GM19395 (cell line): ENCODE measurements around the gene RPL21.

Experiments
- ATAC-seq: cut with Tn5 transposase; IDR thresholded peaks from one replicate; pipeline ENCODE4 v1.9.1; 2021; ENCODE audit warnings: mild to moderate bottlenecking, moderate library complexity; ENCODE audit not compliant: unreplicated experiment

The RPL21 gene

DNA sequence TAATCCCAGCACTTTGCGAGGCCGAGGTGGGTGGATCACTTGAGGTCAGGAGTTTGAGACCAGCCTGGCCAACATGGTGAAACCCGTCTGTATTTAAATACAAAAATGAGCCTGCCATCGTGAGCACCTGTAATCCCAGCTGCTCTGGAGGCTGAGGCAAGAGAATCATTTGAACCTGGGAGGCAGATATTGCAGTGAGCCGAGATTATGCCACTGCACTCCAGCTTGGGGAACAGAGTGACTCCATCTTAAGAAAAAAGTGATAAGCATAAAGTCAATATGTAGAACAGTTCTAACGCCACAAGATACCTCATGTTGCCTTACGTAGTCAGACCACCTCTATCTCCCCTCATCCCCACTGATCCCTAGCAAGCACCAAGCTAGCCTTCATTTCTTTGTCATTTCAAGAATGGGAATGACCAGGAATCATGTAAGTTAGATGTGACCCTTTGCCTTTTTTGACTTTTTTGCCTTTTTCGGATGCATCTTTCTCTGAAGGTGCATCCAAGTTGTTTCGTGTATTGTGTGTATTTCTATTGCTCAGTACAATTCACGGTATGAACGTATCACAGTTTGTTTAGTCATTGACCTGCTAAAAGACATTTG lies 6.4 kb downstream of the RPL21 start:
- ATAC-seq, result no peak

DNA sequence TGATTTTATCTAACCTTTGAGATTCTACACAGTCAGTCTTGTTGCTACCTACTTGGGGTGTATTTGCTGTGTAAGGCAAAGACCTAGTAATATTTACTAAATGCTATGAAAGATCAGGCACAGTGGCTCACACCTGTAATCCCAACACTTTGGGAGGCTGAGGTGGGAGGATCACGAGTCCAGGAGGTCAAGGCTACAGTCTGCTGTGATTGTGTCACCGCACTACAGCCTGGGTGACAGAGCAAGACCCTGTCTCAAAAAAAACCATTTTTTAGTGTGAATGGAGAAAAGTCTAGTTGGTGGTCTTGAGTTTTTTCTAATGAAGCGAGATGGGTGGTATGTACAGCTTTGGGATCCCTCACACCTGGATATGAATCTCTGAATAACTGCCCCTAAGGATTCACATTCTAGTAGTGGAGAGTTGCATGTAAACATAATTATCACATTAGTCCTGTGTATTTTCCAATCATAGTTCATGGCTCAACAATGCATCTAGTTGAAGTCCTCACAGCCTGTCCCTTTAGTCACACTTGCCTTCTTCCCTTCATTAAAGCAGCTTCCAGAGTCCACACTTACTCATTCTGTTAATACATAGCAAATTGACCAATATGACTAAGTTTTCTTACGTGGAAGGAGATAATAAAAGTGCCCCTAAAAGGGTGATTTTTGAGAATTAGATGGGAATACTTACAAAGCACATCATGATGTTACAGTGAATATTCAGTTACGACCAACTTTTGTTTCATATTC lies 7.5 kb downstream of the RPL21 start:
- no peak for ATAC-seq

DNA sequence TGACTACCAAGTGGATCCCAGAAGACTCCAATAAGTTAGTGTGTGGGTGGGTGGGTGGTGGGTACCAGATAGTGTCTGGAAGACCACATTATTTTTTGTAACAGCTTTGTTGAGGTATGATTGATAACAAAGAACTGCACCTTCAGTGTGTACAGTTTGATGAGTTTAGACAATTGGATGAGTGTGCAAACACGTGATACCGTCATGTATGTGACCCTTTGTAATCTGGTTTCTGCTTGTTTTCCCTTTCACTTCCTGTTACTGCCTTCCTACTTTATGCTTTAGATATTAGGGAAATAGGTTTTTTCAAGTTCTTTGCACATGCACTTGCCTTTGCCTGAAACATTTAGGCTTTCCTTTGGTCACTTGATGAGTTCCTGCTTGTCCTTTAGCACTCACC lies 8.5 kb downstream of the RPL21 start:
- ATAC-seq, result no peak

DNA sequence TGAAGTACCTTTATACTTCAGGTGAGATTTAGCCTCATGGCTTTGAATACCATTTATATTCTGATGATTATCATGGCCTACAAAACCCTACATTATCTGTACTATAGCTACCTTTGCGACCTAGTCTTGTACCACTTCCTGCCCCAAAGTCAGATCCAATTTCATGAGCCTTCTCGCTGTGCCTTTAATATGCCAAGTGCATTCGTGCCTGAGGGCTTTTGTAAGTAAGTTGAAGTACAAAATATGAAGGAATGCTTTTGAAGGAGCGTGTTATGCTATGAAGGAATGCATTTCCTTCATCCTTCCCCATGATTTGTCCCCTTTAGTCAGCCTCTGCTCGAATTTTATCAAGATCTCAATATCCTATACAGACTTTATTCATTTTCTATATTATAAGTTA lies 10.0 kb downstream of the RPL21 start:
- ATAC-seq, result no peak

DNA sequence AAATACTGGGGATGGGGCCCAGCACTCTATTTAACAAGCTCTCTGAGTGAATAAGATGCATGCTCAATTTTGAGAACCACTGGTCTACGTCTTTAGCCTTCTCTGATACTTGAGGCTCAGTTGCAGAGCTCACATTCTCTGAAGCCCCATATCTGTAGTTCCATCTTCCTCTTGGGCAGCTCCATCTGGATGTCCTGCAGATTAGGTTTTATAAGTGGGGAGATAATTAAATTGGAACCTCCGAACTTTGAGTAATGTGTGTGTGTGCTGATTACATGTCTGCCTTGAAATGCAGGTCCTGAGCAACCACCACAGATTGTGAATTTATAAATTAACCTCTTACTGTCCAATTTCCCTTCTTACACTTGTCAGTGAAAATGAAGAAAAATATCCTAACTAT lies 12.1 kb downstream of the RPL21 start:
- no peak for ATAC-seq

DNA sequence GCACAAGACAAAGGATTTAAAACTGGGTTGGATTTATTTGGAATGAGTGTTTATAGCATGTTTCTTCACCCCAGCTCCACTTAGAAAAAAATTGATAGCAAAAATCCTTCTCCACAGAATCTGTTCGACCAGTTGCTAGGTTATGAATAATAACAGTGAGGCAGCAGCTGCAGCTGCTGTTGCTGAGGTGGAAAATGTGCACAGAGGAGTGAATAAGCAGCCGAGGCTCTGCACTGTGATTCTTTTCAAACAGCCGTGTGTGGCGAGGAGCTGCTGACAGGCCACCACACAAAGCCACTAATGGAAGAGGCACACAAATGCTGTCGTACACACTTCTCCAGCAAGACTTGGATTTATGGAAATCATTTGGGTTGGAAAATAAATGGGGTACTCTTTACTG lies 12.8 kb downstream of the RPL21 start:
- ATAC-seq, result no peak

DNA sequence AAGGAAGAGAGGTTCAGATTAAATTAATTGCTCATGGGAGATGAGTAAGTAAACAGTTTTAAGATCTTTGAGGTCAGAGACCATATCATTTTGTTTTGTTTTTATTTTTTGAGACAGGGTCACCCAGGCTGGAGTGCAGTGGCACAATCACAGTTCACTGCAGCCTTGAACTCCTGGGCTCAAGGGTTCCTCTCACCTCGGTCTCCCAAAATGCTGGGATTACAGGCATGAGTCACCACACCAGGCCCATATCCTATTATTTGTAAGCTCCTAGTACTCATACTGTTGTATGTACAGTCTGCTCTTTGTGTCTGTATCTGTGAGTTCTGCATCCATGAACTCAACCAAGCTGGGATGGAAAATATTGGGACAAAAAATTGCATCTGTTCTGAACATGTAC lies 13.3 kb downstream of the RPL21 start:
- ATAC-seq, result no peak

DNA sequence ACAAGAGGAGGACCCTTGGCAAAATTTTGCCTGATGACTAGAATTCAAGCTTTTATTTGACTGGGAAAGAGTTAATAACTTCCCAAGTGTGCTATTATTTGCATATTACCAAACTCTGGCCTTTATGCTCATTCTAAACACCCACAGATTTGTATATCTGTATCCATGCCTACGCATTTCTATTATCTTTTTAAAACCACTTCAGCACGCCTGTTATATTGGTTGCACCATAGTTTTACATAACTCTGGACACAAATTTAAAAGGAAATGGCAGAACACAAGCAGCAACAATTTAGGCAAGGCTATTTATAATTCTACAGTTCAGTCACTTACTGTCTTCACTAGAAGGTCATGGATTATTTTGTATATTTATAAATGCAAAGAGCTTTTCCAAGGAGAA lies 15.6 kb downstream of the RPL21 start:
- no peak for ATAC-seq

DNA sequence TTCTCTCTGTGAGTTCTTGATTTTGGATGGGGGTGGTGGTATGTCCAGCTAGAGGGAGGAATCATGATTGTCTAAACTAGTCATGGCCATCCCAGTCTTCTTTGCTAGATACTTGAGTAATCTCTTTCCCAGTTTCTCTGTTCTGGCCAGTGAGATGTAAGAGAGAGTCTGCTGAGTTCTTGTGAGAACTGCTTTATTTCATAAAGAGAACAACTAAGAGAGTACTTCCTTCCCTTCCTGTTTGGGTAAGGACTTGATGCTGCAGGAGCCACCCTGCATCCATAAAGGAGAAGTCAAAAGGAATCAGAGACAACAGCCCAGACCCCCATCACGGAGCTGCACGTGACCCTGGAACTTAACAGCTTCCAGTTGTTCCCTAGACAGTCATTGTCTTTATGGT lies 16.2 kb downstream of the RPL21 start:
- no peak for ATAC-seq

DNA sequence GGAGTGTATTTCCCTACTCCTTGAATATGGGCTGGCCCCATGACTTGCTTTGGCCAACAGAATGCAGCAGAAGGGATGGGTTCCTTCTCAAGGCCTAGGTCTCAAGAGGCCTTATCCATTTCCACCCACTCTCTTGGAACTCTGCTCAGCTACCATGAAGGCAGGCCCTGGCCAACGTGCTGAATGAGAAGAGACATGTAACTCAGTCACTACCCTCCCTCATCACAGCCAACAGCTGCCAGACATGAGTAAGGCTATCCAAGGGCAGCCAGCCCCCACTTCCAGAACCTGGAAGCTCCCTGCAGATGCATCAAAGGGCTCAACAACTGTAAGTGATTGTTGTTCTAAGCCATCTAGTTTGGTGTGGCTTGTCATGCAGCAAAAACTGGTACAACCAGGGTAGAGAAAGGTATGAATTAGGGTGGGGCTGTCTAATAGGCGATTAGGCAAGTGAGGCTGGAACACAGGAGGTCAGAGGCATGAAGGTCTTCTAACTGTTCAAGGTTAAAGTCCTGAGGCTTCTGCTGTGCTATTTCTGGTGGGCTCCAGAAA lies 17.8 kb downstream of the RPL21 start:
- ATAC-seq, result no peak

DNA sequence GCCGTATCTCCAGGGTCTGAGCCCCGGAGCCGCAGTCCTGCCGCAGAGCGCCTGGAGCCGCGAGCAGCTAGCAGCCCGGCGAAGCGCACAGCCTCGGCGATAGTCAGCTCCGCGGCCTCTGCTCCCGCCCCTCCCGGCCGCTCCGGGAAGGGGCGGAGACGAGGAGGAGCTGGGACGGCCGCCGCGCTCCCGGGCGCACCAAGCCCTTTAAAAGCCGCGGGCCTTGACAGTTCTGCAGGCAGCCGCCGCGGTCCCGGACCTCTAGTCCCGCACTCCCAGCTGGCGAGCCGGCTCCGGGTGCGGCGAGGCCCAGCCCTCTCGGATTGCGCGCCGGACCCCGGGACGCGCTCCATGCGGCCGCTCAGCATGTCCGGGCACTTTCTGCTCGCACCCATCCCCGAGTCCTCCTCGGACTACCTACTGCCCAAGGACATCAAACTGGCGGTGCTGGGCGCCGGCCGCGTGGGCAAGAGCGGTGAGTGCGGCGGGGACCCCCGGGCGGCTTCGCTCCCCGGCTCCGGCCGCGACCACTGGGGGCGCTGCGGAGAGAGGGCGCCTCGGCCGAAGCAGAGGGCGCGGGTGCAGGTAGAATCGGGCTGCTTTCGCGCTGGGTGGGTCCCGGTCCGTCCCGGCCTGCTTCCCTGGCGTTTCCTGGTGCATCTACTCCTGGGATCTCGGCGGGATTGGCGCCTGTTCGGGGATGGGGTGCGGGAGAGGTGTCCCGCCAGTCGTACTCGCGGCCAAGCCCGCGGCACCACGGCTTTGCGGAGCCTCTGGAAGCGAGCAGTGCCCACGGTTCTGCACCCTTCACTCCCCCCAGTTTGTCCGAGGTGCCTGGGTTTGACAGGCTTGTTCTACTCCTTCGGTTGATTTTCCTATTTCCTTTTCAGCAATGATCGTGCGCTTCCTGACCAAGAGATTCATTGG lies 19.5 kb downstream of the RPL21 start, which contains the start of gene RASL11A:
Gene RASL11A, plus strand, starts transcription at position 237 of the 927 bp plus-strand sequence. Its CDS starts 115 bp downstream, at position 352.
- peak; percentile 86 for ATAC-seq

DNA sequence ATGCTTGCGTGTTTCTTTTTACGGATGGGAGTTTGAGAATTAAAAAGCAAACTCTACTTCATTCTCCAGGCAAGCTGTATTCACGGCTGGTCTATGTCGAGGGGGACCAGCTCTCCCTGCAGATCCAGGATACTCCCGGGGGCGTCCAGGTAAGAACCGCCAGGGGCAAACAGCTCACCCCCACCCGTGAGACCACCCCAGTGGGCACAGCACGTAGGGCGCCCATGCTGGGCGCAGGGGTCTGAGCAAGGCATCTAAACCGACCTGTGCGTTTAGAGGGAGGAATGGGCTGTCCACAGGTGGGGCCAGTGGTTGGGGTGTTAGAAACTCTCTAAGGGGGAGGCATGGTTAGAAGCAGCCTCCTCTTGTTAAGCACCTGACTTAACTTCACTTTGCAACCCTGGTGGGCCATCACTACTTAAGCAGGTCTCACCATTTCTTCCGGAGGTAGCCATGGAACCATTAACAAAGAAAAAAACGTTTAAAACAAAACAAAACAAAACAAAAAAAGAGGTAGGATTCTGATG lies 20.3 kb downstream of the RPL21 start:
- ATAC-seq, result no peak

DNA sequence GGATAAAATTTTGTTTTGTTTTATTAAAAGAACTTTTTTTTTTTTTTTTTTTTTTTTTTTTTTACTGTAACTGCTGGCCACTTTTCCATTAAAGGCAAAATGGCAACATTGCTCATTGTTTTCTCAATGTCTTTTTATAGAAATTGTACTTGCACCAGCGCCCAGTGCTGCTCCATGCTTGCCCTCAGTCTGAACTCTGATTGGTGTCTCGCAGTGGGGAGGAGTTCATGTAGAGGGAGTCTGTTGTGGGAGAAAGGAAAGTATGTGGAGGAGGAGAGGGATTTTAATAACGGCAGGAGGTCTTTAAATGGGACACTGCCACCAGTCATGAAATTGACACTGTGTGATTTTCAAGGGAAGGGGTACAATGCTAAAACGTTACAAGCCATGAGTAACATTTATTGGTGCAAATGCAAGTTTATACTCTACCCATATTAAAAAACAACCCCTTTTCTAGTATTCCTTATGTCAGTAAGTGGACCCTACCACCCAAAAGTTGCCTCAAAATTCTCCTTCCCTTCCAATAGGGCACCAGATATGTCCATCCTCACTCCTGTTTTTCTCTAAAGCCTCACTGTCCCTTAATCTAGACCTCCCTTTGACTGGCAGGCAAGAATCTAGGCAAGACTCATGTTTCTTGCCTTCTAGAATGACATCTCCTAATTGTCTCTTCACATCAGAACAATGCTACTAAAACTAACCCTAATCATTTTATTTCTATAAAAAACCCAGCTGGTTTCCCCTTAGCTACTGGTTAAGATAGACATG lies 22.5 kb downstream of the RPL21 start:
- ATAC-seq, result no peak

DNA sequence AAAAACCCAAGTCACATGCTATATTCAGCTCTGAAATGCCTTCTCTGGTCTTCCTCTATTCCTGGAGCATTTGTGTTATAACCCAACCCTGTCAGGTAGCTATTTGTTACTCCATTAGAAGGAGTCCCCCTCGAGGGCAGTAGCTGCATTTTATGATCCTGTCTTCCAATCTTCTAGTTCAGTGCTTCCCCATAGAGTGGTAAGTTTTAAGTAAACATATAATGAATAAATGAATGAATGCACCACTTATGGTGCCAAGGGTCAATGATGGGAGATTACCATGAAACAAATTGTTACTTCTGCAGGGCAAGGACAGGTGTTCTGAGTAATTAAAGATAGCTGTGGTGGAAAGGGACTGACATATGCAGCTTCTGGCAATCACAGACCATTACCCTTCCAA lies 23.3 kb downstream of the RPL21 start:
- ATAC-seq, result no peak

DNA sequence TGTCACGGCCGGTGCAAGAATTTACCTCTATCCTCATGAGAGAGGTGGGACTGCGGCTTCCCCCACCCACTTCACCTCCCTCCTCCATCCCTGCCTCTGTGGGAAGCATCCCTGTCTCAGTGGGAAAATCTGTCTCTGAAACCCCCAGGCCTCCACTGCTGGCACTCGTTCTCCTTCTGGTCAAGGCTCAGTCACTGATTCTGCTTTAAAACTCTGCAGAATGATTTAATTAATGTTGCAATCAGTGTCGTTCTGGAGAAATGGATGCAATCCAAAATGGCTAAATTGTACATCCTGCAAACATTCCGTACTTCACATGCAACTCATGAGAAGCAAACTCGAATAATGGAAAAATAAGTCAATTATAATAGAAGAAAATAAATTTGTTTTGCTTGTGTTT lies 24.8 kb downstream of the RPL21 start:
- ATAC-seq, result no peak

DNA sequence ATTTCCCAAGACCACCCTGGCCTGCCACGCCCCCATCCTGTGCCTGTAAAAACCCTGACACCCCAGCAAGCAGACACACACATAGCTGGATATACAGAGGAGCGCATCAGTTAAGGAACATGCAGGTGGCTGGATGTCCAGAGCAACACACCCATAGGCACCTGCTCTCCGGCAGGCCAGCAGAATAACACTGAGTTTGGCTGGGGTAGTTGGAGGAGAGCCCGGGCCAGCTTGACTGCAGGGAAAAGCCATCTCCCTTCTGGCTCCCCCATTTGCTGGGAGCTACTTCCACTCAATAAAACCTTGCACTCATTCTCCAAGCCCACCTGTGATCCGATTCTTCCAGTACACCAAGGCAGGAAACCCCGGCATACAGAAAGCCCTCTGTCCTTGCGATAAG lies 28.1 kb downstream of the RPL21 start:
- ATAC-seq, result no peak

DNA sequence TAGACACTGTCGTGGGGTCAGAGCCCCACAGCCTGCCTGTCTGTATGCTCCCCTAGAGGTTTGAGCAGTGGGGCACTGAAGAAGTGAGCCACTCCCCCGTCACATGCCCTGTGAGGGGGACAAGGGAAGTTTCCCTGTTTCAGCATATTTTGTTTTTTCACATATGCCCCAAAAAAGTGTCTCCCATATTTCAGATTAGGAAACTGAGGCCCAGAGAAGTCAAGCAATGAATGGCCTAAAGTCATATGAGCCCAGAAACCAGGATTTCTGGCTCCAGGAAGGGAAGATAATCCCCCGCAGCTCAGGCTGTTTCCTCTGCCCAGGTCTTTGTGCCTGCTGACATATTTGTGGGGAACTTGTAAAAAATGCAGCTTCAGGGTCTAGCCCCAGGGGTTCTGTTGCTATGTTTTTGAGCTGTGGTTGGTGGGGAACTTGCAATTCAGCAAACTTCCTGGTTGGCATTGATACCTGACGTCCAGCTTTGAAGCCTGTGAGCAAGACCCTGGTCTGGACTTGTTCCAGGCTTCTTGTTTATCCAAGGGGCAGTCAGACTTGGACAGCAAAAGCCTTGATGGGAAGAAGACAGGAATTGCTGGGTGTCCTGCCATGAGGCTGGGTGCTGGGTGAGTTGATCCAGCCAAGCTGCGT lies 28.8 kb downstream of the RPL21 start:
- ATAC-seq, result no peak

DNA sequence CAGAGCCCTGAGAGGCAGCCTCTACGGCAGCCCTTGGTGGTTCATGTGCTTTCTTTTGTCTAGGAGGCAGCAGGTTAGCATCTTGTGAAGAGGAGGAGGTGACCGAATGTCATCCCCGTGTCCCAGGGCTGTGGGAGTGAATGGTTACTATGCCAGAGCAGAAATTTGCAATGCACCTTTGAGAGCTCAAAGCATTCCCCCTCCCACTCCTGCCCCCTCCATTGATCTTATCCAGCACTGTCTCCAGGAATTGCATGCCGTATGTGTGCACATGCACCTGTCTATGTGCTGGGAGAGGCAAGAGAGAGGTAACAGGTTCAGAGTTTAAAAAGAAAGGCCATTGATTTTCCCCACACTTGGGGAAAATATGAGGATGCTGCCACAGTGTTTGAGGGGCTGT lies 29.5 kb downstream of the RPL21 start:
- ATAC-seq, result no peak

DNA sequence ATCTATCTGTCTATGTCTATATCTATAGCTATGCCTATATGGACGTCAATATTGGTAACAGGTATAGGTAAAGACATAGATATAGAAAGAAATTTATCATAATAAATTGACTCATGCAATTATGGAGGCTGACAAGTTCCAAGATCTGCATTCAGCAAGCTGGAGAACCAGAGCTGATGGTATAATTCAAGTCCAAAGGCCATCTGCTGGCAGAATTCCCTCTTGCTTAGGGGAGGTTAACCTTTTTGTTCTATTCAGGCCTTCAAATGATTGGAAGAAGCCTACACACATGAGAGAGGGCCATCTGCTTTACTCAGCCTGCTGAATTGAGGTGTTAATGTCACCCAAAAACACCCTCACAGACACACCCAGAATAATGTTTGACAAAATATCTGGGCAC lies 30.1 kb downstream of the RPL21 start:
- ATAC-seq, result no peak
